ENCODE measurements around the gene APOBEC3G. TPM values are rescaled to one million over a fixed set of nuclear protein-coding genes. Genes with fewer than 3 reads are reported as not detected.
A peak's percentile ranks its signal among the peaks of the same experiment; 100 is the strongest.

Gene APOBEC3G
- total RNA-seq, 1 donor from 2014 or later, result 9.3 TPM

DNA sequence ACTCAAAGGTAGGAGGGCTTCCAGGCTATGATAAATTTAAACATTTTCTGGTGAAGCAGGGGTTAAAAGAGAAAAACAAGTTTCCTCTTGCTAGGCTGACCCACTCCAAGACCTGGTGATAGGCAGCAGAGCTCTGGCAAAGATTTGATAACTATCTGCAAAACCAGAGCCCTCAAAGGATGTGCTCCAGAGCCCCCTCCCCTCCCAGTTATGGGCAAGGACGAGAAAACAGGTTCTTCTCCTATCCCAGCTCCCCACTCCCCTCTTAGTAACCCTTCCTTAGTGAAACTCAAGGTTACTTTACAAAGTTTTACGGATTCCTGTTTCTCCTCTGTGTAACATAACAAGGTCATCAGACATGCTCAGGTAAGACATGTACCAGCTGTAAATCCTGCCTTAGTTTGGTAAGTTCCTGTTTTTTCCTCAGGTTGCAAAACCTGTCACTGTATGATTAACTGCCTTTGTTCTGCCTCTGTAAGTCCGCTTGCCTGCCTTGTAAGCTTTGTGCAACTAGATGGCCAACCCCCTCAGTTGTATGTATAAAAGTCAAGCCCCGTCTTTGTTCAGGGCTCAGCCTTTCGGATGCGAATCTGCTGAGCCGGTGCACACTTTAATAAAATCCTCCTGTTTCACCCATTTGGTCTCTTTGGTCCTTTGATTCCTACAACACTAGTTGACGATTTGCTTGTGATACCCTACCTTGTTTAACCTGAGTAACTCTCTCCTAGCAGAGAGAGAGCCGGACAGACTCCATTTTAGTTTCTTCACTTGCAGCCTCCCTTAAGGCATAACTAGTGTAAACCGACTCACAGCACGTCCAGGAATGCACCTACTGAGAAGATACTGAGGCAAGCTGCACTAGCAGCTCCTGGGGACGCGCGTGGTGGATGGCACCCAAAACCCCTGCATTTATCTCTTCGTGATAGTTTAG is 33.8 kb downstream of the APOBEC3G start:
- no peaks in the 10 kb centered on the region for H3K27me3 ChIP-seq
- intact Hi-C loops (cut with DNase I), result no loop called here
- H3K27ac ChIP-seq, result no peak overlapping the region
- H3K4me1 ChIP-seq, result no peaks in the 10 kb centered on the region
- H3K36me3 ChIP-seq, result no peaks in the 10 kb centered on the region
- no peaks in the 10 kb centered on the region for H3K9me3 ChIP-seq
- DNase-seq (ENCODE audit: low spot score in 2 of 2), result no peak
- TF ChIP-seq, protein P1, sequence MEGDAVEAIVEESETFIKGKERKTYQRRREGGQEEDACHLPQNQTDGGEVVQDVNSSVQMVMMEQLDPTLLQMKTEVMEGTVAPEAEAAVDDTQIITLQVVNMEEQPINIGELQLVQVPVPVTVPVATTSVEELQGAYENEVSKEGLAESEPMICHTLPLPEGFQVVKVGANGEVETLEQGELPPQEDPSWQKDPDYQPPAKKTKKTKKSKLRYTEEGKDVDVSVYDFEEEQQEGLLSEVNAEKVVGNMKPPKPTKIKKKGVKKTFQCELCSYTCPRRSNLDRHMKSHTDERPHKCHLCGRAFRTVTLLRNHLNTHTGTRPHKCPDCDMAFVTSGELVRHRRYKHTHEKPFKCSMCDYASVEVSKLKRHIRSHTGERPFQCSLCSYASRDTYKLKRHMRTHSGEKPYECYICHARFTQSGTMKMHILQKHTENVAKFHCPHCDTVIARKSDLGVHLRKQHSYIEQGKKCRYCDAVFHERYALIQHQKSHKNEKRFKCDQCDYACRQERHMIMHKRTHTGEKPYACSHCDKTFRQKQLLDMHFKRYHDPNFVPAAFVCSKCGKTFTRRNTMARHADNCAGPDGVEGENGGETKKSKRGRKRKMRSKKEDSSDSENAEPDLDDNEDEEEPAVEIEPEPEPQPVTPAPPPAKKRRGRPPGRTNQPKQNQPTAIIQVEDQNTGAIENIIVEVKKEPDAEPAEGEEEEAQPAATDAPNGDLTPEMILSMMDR (IDR thresholded peaks at IDR 0.05), result no peak
- no peak overlapping the region for H3K4me3 ChIP-seq

DNA sequence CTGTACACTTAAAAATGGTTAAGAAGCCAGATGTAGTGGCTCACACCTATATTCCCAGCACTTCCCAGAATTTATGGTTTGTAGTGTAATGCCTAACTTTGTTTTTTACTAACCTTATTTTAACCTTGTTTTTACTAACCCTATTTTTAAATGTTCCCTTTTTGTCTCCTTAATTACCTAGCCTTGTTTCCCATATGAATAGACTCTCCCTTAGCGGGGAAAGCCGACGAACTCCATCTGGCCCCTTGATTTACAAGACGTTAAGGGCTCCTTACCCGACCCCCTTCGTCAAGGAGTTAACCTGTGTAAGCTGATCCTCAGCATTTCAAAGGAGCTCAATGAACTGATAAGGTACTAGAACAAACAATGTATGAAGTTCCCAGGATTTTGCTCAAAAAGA is 37.0 kb downstream of the APOBEC3G start:
- Histone ChIP-seq H3K36me3 (no peaks in the 10 kb centered on the region), H3K27ac (no peak overlapping the region), H3K4me3 (no peak overlapping the region), H3K27me3 (no peaks in the 10 kb centered on the region), H3K9me3 (no peaks in the 10 kb centered on the region), H3K4me1 (no peaks in the 10 kb centered on the region)
- DNase-seq (ENCODE audit: low spot score in 2 of 2), result no peak
- TF ChIP-seq, protein P1 (IDR thresholded peaks at IDR 0.05), result no peak
- intact Hi-C loops (cut with DNase I), result no loop called here

DNA sequence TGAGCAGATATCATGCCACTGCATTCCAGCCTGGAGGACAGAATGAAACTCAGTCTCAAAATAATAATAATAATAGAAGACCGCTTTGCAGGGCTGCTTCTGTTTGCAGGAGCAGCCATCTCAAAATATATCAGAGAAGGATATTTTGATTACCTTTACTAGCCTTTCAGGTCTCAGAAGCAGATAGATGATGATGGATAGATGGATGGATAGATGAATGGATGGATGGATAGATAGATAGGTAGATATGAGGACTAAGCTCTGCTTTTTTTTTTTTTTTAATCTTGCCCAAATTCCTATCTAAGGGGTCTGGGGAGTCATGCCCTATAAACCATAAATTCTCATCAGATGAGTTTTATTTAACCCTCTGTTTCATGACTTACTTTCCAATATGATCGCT is 38.5 kb downstream of the APOBEC3G start:
- intact Hi-C loops (cut with DNase I), result no loop called here
- TF ChIP-seq, protein P1 (IDR thresholded peaks at IDR 0.05), result no peak
- Histone ChIP-seq H3K4me1 (no peaks in the 10 kb centered on the region), H3K27me3 (no peaks in the 10 kb centered on the region), H3K4me3 (no peak overlapping the region), H3K9me3 (no peaks in the 10 kb centered on the region), H3K27ac (no peak overlapping the region), H3K36me3 (no peaks in the 10 kb centered on the region)
- DNase-seq (ENCODE audit: low spot score in 2 of 2), result no peak

DNA sequence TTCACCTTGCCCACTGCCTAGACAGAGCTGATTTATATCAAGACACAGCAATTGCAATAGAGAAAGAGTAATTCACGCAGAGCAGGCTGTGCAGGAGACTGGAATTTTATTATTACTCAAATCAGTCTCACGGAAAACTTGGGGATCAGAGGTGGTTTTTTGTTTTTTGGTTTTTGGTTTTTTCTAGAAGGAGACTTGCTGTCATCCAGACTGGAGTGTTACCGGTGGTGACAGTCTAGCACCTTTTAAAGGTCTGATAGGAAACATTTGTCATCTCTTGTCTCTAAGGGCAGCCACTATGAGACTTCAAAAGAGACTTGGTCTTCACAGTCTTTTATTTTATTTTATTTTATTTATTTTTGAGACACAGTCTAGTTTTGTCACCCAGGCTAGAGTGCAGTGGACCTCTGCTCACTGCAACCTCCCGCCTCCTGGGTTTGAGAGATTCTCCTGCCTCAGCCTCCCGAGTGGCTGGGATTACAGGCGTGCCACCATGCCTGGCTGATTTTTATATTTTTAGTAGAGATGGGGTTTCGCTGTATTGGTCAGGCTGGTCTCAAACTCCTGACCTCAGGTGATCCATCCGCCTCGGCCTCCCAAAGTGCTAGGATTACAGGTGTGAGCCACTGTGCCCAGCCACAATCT is 39.0 kb downstream of the APOBEC3G start:
- H3K27me3 ChIP-seq, result no peaks in the 10 kb centered on the region
- no peaks in the 10 kb centered on the region for H3K4me1 ChIP-seq
- intact Hi-C loops (cut with DNase I), result no loop called here
- TF ChIP-seq, protein P1 (IDR thresholded peaks at IDR 0.05), result no peak
- H3K27ac ChIP-seq, result no peak overlapping the region
- H3K4me3 ChIP-seq, result no peak overlapping the region
- H3K36me3 ChIP-seq, result no peaks in the 10 kb centered on the region
- no peaks in the 10 kb centered on the region for H3K9me3 ChIP-seq
- no peak for DNase-seq (ENCODE audit: low spot score in 2 of 2)

DNA sequence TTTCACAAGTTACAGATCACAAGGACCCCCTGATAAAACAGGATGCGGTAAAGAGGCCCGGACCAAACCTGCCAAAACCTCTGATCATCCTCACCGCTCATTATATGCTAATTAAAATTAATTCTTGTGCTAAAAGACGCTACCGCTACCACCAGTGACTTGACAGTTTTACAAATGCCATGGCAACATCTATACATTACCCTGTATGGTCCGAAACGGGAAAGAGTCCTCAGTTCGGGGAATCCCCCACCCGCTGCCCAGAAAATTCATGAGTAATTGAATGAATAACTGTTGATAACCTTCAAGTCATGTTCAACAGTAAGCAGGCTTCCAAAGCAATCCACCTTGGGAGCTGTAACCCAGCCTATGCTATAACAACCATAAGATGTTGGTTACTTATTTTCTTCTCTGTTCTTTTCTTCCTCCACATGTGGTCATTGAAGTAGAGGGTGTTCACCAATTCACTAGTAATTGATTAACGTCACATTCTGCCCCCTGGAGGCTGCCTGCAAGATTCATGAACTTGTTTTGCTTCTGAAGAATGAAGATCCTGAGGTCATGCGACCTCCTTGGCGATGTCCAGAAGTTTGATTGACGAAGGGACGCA is 40.6 kb downstream of the APOBEC3G start:
- DNase-seq (ENCODE audit: low spot score in 2 of 2), result no peak
- intact Hi-C loops (cut with DNase I), result loop anchor here (2.0 kb wide), 1 partner anchor 255 kb away; no protein-coding TSS in a partner anchor
- Histone ChIP-seq H3K27ac (no peak overlapping the region), H3K4me1 (no peaks in the 10 kb centered on the region), H3K36me3 (no peaks in the 10 kb centered on the region), H3K4me3 (no peak overlapping the region), H3K9me3 (no peaks in the 10 kb centered on the region), H3K27me3 (no peaks in the 10 kb centered on the region)
- TF ChIP-seq, protein P1 (IDR thresholded peaks at IDR 0.05), result peak in 2 of 3 experiments; percentile 5 to 28

Measured in ascending aorta (tissue), 2 donors.